HG02798 (cell line): Measurements from ENCODE around the gene SLC22A23.
A peak's percentile ranks its signal among the peaks of the same experiment; 100 is the strongest.
"Not testable (repeated sequence)": the region's sequence is repeated elsewhere in the genome, so short reads cannot be mapped to it uniquely, and the experiment has no call there.

Experiments
- ATAC-seq: cut with Tn5 transposase; IDR thresholded peaks from one replicate; pipeline ENCODE4 v1.9.1; 2021; ENCODE audit warnings: mild to moderate bottlenecking; ENCODE audit not compliant: unreplicated experiment, poor library complexity

The SLC22A23 gene

DNA sequence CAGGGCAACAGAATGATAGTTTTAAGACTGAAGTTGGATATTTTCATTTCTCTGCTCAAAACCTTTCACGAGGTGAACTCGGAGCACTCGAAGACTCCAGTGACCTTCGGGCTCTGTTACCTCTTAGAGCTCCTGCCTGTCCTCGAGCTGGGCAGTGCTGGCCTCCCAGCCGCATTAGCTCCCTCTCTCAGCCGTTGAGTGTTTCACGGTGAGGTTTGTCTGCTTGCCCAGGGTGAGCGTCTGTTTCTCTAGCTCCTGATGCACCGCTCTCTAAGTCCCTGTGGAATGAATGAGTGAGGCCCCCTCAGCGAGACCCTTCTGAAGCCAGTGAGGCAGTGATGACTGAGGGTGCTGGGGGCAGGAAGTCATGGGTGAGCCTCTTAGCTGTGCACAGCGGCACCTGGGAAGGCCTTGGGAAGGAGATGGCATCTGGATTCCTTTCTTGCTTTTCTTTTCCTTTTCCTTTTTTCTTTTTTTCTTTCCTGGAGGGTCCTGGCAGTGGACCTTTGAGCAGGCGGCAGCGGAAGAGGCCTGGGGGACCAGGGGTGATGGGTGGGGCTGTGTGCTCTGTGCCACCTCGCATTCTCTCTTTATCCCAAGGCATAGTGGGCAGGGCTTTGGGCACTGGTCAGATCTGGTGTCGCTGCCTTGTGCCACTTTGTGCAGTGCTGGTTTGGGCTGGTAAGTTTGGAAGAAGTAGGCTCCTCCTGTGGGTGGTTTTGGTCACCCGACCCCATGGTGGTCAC, 195.9 kb downstream of the SLC22A23 start:
- ATAC-seq, result no peak

DNA sequence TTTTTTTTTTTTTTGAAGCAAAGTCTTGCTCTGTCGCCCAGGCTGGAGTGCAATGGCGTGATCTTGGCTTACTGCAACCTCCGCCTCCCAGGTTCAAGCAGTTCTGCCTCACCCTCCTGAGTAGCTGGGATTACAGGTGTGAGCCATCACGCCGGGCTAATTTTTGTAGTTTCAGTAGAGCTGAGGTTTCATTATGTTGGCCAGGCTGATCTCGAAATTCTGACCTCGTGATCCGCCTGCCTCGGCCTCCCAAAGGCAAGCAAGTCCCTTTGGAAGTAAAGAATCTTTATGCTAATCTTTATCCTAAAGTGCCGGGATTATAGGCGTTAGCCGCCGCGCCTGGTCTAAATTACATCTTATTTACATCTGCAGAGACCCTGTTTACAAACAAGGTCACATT, 196.6 kb downstream of the SLC22A23 start:
- no peak for ATAC-seq

DNA sequence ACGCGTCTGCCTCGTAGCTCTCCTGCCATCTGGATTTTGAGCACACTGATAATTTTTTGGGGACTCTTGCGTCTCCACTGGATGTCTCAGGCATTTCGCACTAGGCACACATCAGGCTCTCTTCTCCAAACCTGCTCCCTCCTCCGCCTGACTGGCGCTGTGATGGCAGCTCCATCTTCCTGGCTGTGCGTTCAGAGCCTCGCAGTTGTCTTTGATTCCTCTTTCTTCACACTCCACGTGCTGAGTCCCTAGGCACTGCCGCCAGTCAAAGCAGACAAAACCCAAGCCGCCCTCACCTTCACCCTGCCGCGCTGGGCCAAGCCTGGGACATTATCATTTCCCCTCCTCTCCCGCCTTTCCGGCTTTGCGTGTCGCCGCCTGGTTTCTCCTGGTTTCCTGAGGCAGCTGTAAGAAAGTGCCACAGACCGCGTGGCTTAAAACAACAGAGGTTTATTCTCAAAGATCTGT, 197.3 kb downstream of the SLC22A23 start:
- ATAC-seq, result peak; percentile 20

DNA sequence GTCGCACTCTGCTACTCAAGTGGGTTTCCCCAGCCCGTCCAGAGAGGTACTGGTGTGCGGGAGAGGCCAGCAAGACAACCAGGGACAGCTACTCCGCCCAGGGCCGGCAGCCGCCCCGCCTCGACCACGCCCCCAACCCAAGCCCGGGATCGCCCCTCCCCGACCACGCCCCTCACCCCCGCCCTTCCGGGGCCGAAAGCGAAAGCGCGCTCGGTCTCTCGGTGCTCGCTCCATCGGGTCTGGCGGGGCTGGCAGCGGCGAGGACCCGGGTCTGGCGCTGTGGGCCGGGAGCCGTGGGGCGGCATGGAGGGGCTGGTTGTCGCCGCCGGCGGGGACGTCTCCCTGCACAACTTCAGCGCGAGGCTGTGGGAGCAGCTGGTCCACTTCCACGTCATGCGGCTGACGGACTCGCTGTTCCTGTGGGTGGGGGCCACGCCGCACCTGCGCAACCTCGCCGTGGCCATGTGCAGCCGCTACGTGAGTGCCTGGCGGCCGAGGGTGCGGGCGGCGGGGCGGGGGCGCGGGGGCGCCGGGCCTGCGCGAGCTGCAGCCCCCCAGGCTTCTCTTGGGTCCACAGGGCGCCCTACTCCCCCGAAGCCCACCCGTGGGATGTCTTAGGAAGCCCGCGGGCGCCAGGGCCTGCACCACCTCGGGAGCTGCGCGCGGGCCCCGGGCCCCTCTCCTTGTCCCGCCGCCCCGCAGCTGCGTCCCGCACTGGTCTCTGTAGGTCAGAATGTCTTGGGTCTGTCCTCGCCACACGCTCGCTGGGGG, 197.9 kb downstream of the SLC22A23 start, which contains the start of gene PSMG4:
PSMG4 (plus strand) TSS at position 228 of the 771 bp plus-strand sequence; CDS start at position 304, 76 bp downstream.
- peak; percentile 83 for ATAC-seq

DNA sequence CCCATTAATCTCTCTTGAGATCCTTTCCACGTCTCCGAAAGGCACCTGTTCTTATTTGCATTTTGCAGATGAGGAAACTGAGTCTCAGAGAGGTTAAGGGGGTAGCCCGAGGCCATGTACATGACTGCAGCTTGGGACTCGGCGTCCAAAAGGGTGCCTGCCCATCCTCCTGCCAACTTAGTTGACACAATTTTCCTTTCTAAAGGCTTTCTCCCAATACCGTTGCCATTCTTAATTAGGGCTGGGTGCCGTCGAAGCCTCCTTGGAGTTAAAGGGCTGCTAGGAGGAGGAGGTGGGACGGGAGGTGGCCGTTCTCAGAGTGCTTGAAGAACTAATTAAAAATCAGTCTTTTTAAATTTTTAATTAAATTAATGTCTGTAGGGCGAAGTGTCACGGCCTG, 198.6 kb downstream of the SLC22A23 start:
- no peak for ATAC-seq

DNA sequence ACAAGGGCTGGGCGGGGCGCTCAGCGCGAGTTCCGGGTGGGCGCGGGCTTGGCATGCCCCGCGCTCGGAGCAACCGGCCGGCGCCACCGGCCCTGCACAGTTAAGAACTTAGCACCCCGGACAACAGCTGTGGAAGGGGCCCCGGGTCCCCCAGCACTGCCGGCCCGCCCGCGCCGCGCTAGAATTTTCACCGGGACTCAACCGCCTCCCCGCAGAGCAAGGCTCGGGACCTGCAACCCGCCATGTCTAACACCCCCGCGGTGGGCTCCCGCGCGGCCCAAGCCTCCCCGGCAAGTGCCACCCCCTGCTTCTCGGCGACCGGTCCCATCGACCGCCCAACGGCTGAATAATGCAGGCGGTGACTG, 203.3 kb downstream of the SLC22A23 start:
- ATAC-seq, result no peak

GRCh38 chr6:3252861-3253596, 203.8 kb downstream of the SLC22A23 start:
- no peak for ATAC-seq

- ATAC-seq, result no peak
Observed at GRCh38 chr6:3252369-3252768, 204.5 kb downstream of the SLC22A23 start.

DNA sequence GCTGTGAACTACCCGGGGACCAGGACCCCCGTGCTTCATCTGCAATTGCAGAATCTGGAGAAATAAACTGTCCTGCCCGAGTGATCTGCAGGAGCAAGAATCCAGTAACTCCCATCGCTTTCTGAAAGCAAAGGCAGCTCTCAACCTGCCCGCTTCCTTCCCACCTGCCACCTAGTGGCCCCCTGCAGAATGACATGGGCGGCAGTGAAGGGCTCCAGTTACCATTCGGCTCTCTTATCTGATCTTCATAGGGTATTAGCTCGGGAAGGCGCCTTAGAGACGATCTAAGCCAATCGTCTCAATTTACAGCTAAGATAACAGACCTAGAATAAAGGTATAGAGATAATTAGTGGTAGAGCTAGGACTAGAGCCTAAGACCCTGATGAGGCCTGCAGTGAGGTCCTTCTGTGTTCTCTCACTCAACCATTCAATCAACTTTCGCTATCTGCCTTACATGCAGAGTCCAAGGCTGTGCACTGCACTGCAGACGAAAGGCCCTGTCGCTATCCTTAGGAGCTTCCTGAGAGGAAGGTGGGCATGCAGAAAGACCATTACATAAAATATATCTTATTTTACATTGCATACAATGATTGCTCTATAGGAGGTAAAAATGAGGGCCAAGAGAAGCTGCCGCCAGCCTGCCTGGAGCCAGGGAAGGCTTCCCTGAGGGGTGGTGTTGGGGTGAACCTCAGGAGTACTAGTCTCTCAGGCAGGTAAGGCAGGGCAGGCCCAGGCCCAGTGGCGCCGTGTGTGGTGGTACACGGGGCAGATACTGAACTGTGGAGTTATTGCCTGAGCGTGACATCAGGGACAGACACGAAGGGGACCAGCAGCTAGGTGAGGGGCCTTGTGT, 205.2 kb downstream of the SLC22A23 start:
- ATAC-seq, result peak; percentile 73

- ATAC-seq, result no peak
Observed at GRCh38 chr6:3250231-3250675, 206.6 kb downstream of the SLC22A23 start.

- ATAC-seq, result no peak
Observed at GRCh38 chr6:3249821-3250220, 207.0 kb downstream of the SLC22A23 start.

DNA sequence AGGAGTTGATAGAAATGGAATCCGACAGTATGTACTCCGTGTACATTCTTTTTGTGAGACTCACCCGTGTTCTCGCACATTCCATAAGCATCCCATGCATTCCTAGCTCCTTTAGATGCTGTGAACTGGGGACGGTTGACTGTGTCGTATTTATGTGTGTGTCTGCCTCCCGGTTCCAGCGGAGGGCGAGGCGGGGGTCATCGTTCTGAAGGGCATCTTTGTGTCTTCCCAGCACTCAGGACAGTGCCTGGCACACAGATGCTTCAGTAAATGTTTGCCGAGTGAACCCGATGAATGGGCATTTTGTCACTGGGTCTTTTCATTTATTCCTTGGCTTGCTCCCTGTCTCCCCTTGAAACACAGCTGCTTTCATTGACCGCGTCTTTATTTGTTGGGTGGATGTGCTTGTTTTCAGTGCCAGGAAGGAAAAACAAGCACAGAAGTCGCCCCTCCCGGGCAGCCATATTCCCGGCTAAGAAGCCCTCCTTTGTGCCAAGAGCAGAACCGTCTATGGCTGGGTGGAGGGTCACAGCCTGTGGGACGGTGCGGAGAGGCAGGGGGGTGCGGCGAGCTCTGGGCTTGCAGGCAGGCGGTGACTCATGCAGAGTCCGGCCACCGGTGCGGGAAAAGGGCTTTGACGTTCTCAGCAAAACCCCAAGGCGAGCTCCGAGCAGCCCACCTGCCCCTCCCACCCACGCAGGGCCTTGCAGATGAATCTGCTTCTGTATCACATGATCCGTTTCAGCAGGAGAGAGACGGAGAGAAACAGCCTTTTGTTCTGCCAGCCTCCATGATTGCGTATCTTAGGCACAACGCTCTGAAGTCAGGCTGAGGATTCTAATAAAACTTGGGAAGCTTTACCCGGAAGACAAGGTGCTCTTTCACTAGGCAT, 209.3 kb downstream of the SLC22A23 start:
- ATAC-seq, result no peak

GRCh38 chr6:3245216-3245615, 211.6 kb downstream of the SLC22A23 start:
- no peak for ATAC-seq

DNA sequence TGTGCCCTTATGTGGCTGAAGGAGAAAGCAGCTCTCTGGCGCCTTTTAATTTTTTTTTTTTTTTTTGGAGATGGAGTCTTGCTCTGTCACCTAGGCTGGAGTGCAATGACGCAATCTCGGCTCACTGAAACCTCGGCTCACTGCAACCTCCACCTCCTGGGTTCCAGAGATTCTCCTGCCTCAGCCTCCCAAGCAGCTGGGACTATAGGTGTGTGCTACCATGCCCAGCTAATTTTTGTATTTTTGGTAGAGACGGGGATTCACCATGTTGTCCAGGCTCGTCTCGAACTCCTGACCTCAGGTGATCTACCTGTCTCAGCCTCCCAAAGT, 212.1 kb downstream of the SLC22A23 start:
- not testable (repeated sequence) for ATAC-seq

GRCh38 chr6:3244003-3244831, 212.6 kb downstream of the SLC22A23 start:
- ATAC-seq, result no peak

- ATAC-seq, result no peak
Observed at GRCh38 chr6:3242768-3243167, 214.1 kb downstream of the SLC22A23 start.

DNA sequence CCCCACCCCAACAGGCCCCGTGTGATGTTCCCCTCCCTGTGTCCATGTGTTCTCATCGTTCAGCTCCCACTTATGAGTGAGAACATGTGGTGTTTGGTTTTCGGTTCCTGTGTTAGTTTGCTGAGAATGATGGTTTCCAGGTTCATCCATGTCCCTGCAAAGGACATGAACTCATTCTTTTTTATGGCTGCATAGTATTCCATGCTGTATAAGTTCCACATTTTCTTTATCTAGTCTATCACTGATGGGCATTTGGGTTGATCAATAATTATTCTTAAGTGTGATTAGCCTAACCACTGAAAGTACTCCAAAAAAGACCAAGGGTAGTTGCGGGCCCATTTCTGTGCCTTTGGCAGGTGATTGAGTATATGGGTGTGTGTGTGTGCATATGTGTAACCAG, 215.1 kb downstream of the SLC22A23 start:
- not testable (repeated sequence) for ATAC-seq

- no peak for ATAC-seq
Observed at GRCh38 chr6:3240595-3240994, 216.3 kb downstream of the SLC22A23 start.
